ENCODE data around the gene CYP19A1. TPM values are rescaled to one million over a fixed set of nuclear protein-coding genes. Genes with fewer than 3 reads are reported as not detected.

The CYP19A1 gene
- total and polyA plus RNA-seq, 2 donors, result 0.69 to 0.99 TPM

GRCh38 chr15:51243774-51244173, 94.6 kb downstream of the CYP19A1 start:
- Histone ChIP-seq H3K4me1 (ENCODE audit: insufficient read depth) (no peaks in the 10 kb centered on the region), H3K27ac (ENCODE audit: low read depth) (no peak overlapping the region), H3K36me3 (ENCODE audit: insufficient read depth) (no peaks in the 10 kb centered on the region), H3K4me3 (ENCODE audit: low read depth, low read length) (no peak overlapping the region)
- no peak for DNase-seq (ENCODE audit: extremely low spot score)

DNA sequence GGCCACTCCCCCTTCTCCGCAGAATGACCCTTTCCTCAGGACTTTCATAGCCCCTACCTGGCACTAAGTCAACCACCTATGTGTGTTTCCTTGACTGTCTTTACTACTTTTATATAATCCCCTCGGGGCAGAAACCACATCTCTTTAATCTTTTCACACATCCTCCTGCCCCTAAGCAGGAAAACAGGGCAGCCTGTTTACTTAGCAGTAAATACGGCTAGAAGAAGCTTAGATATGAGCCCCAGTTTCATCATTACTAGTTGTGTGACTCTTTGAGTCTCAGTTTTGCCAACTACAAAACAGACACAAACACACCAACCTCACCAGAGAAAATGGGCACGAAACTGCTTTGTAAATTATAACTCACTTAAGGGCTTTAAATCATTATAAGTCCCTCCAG, 98.3 kb downstream of the CYP19A1 start:
- H3K36me3 ChIP-seq (ENCODE audit: insufficient read depth), result no peaks in the 10 kb centered on the region
- 28% methylated on average over 4 of the region's 4 CpGs for WGBS
- H3K4me1 ChIP-seq (ENCODE audit: insufficient read depth), result no peaks in the 10 kb centered on the region
- no peak overlapping the region for H3K27ac ChIP-seq (ENCODE audit: low read depth)
- no peak overlapping the region for H3K4me3 ChIP-seq (ENCODE audit: low read depth, low read length)
- DNase-seq (ENCODE audit: extremely low spot score), result no peak

DNA sequence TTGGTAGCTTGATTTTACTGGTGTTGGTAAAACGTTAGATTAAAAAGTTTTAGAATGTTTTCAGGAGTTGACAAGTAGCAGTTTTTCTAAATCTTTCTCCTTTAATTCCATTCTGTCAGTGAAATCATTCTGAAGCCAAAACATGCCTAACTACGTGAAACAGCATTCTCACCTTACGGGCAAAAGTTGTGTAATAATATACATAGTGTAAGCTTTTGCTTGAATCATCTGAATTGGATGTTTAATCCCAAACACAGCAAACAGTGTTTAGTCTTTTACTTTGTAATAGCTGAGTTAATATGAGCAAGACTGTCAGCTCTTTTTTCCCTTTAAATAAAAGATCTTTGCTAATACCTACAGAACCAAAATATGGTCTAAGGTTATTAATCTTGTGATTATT, 100.6 kb downstream of the CYP19A1 start:
- DNase-seq (ENCODE audit: extremely low spot score), result no peak
- WGBS, result 61% methylated on average over 3 of the region's 3 CpGs
- Histone ChIP-seq H3K36me3 (ENCODE audit: insufficient read depth) (no peaks in the 10 kb centered on the region), H3K4me3 (ENCODE audit: low read depth, low read length) (no peak overlapping the region), H3K4me1 (ENCODE audit: insufficient read depth) (no peaks in the 10 kb centered on the region), H3K27ac (ENCODE audit: low read depth) (no peak overlapping the region)

GRCh38 chr15:51234176-51234927, 104.0 kb downstream of the CYP19A1 start:
- H3K4me1 ChIP-seq (ENCODE audit: insufficient read depth), result no peaks in the 10 kb centered on the region
- peaks cover 2% of the 10 kb centered on the region for H3K36me3 ChIP-seq (ENCODE audit: insufficient read depth)
- no peak overlapping the region for H3K27ac ChIP-seq (ENCODE audit: low read depth)
- H3K4me3 ChIP-seq (ENCODE audit: low read depth, low read length), result no peak overlapping the region
- WGBS, result 77% methylated on average over 14 of the region's 14 CpGs
- DNase-seq (ENCODE audit: extremely low spot score), result no peak

DNA sequence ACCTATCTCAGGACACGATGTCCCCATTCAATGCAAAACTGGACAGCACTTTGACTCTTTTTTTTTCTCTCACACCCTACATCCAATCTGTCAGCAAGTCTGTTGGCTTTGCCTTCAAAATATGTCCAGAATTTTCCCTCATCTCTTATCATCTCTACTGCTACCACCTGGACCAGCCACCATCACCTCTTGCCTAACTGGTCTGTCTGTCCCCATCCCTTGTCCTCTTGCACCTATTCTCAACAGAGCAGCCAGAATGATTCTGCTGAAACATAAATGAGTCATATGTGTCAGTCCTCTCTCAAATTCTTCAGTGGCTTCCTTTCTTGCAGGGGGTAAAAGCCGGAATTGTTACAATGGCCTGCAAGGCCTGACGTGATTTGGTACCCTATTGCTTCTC, 105.8 kb downstream of the CYP19A1 start:
- WGBS, result 89% methylated on average over 3 of the region's 3 CpGs
- Histone ChIP-seq H3K4me1 (ENCODE audit: insufficient read depth) (no peaks in the 10 kb centered on the region), H3K27ac (ENCODE audit: low read depth) (no peak overlapping the region), H3K4me3 (ENCODE audit: low read depth, low read length) (no peak overlapping the region), H3K36me3 (ENCODE audit: insufficient read depth) (peaks cover 2% of the 10 kb centered on the region)
- no peak for DNase-seq (ENCODE audit: extremely low spot score)

- Histone ChIP-seq H3K4me3 (ENCODE audit: low read depth, low read length) (no peak overlapping the region), H3K36me3 (ENCODE audit: insufficient read depth) (peaks cover 2% of the 10 kb centered on the region), H3K27ac (ENCODE audit: low read depth) (no peak overlapping the region), H3K4me1 (ENCODE audit: insufficient read depth) (no peaks in the 10 kb centered on the region)
- WGBS, result 26% methylated on average over 2 of the region's 2 CpGs
- DNase-seq (ENCODE audit: extremely low spot score), result no peak
Measured at GRCh38 chr15:51229907-51230330, 108.5 kb downstream of the CYP19A1 start.

- H3K36me3 ChIP-seq (ENCODE audit: insufficient read depth), result peaks cover 2% of the 10 kb centered on the region
- H3K27ac ChIP-seq (ENCODE audit: low read depth), result no peak overlapping the region
- DNase-seq (ENCODE audit: extremely low spot score), result no peak
- no peak overlapping the region for H3K4me3 ChIP-seq (ENCODE audit: low read depth, low read length)
- WGBS, result 51% methylated on average over 3 of the region's 3 CpGs
- H3K4me1 ChIP-seq (ENCODE audit: insufficient read depth), result no peaks in the 10 kb centered on the region
Measured at GRCh38 chr15:51227940-51228732, 110.3 kb downstream of the CYP19A1 start.

GRCh38 chr15:51226576-51227210, 111.7 kb downstream of the CYP19A1 start:
- WGBS, result 76% methylated on average over 6 of the region's 6 CpGs
- Histone ChIP-seq H3K36me3 (ENCODE audit: insufficient read depth) (peaks cover 2% of the 10 kb centered on the region), H3K4me1 (ENCODE audit: insufficient read depth) (no peaks in the 10 kb centered on the region), H3K4me3 (ENCODE audit: low read depth, low read length) (no peak overlapping the region), H3K27ac (ENCODE audit: low read depth) (no peak overlapping the region)
- no peak for DNase-seq (ENCODE audit: extremely low spot score)

DNA sequence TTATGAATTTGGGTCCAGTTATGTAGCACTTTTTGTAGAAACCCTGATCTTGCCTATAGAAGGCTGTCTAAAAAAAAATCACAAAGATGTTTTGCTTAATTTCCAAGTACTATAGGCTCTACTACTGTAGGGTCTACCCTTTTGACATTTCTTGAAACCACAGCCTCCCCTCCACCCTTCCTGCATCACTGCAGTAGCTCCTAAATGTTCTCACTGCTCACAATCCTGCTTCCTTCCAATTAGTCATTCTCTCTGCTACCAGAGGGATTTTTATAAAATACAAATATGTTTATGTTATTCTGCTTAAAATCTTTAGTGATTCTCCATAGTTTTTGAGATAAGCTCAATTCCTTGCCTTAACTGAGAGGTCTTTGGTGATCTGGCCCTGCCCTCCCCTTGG, 114.0 kb downstream of the CYP19A1 start:
- Histone ChIP-seq H3K4me1 (ENCODE audit: insufficient read depth) (no peaks in the 10 kb centered on the region), H3K36me3 (ENCODE audit: insufficient read depth) (no peaks in the 10 kb centered on the region), H3K27ac (ENCODE audit: low read depth) (no peak overlapping the region), H3K4me3 (ENCODE audit: low read depth, low read length) (no peak overlapping the region)
- no peak for DNase-seq (ENCODE audit: extremely low spot score)

DNA sequence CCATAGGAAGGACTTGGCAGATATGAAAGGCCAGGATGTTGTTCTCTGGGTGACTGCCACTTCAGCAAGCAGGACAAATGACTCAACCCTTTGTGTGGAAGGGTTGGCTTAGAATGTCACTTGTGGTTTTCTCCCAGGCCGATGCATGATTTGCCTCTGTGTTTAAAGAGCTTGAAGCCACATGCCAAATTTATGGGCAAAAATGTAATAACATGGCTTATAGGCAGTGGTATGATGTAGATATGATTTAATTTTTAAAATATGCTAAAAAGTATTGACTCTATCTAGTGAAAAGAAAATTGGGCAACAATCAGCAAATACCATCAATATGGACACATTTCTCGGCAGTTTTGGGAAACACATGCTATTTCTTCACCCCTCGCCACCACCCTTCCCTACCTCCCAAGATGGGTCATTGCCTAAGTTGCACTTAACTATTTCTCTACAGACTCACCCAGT, 114.6 kb downstream of the CYP19A1 start:
- no peaks in the 10 kb centered on the region for H3K36me3 ChIP-seq (ENCODE audit: insufficient read depth)
- H3K4me1 ChIP-seq (ENCODE audit: insufficient read depth), result no peaks in the 10 kb centered on the region
- whole genome bisulfite sequencing, result 71% methylated on average over 3 of the region's 3 CpGs
- H3K4me3 ChIP-seq (ENCODE audit: low read depth, low read length), result no peak overlapping the region
- DNase-seq (ENCODE audit: extremely low spot score), result no peak
- H3K27ac ChIP-seq (ENCODE audit: low read depth), result no peak overlapping the region

DNA sequence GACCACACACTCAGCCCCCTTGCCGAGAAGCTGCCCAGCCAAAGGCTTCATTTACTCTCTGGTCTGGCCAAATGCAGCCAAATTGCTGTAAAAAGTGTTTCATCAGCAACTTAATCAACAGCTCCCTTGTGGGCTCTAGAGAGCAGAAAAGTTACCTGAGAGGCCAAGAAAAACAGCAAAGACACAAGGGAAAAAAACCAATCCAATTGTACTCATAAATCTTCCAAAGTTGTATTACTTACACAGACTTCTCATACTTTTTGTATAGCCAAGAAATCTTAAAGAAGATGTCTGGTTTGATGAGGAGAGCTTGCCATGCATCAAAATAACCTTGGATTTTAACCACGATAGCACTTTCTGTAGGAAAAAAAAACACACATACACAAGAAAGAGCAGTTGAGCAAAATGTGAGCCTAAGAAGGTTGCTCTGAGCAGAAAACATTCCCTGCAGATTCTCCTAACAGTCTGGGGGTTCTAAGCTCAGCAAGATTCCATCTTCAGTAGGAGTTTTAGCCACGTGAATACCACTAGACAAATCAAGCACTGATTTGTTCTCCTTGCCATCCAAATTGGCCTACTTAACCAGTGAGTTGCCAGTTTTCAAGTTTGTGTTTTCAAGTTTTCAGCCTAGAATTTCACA, 120.0 kb downstream of the CYP19A1 start:
- WGBS, result 47% methylated on average over 3 of the region's 3 CpGs
- Histone ChIP-seq H3K27ac (ENCODE audit: low read depth) (no peak overlapping the region), H3K36me3 (ENCODE audit: insufficient read depth) (no peaks in the 10 kb centered on the region), H3K4me3 (ENCODE audit: low read depth, low read length) (no peak overlapping the region), H3K4me1 (ENCODE audit: insufficient read depth) (no peaks in the 10 kb centered on the region)
- no peak for DNase-seq (ENCODE audit: extremely low spot score)

DNA sequence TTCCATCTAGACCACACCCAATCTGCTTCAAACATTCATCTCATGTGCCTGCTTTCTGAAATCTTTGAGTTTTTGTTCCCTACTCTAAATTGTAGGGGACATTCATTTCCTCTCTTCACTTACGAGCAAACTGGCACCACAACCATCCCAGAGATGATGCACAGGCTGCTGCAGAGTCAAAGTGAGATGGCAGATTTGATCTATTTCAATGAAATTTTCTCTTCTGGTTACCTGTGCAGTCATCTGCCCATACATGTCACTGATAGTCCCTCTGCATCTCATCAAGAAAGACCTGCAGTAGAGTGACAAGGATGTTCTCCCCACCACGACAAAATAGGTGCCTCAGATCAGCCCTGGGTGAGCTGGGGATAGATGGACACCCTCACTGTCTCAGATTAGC, 125.5 kb downstream of the CYP19A1 start:
- Histone ChIP-seq H3K4me1 (ENCODE audit: insufficient read depth) (no peaks in the 10 kb centered on the region), H3K36me3 (ENCODE audit: insufficient read depth) (no peaks in the 10 kb centered on the region), H3K4me3 (ENCODE audit: low read depth, low read length) (no peak overlapping the region), H3K27ac (ENCODE audit: low read depth) (no peak overlapping the region)
- DNase-seq (ENCODE audit: extremely low spot score), result no peak
- WGBS, result 86% methylated on average over 2 of the region's 2 CpGs

GRCh38 chr15:51212239-51212638, 126.2 kb downstream of the CYP19A1 start:
- no peak for DNase-seq (ENCODE audit: extremely low spot score)
- no peak overlapping the region for H3K4me3 ChIP-seq (ENCODE audit: low read depth, low read length)
- WGBS, result 82% methylated on average over 5 of the region's 5 CpGs
- H3K27ac ChIP-seq (ENCODE audit: low read depth), result no peak overlapping the region
- no peaks in the 10 kb centered on the region for H3K4me1 ChIP-seq (ENCODE audit: insufficient read depth)
- H3K36me3 ChIP-seq (ENCODE audit: insufficient read depth), result no peaks in the 10 kb centered on the region
